ENCODE results near the gene S100A4. TPM values are rescaled to one million over a fixed set of nuclear protein-coding genes. Genes with fewer than 3 reads are reported as not detected.

The S100A4 gene
- total RNA-seq, 4 donors from 2014 or later: 58.6 to 205 (median 122) TPM

DNA sequence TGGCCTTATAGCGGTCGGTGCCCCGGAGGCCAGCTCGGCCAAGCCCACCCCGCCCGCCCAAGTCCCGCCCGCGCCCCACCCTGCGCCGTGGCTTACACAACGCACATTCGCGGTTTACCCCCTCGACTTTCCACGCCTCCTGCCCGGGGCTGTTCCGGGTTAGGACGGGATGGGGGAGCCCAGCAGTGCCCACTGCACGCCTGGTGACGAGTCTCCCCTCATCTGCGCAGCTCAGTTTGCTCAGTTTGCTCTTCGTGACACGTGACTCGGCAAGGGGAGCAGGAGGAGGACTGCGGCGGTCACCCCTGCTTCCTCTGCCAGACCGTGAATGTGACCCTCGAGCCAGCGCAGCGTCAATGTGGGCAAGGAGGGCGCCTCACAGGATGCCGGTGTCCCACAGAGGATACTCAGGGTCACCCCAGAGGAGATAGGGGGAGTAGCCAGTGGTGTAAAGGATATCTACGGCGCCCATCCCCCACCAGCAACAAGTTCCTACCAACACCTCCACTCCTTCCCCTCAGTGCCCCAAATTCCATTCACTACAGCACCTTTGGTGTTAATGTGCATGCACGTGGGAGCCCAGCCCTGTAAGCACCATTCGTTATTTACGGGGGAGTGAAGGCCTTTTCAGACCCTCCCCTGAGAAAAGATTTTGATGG lies 9.5 kb downstream of the S100A4 start:
- Histone ChIP-seq H3K27me3 (no peaks in the 10 kb centered on the region), H3K27ac (peak overlapping the region; percentile 99 to 100 (median 100)), H3K9me3 (no peaks in the 10 kb centered on the region), H3K4me1 (peaks cover 53 to 96% (median 76%) of the 10 kb centered on the region in 3 donors), H3K36me3 (no peaks in the 10 kb centered on the region), H3K4me3 (peak overlapping the region; percentile 55 to 91 (median 76))
- WGBS, 2 donors: 0 to 8% methylated on average over 5 to 7 of the region's 38 CpGs
- TF ChIP-seq, protein P1, sequence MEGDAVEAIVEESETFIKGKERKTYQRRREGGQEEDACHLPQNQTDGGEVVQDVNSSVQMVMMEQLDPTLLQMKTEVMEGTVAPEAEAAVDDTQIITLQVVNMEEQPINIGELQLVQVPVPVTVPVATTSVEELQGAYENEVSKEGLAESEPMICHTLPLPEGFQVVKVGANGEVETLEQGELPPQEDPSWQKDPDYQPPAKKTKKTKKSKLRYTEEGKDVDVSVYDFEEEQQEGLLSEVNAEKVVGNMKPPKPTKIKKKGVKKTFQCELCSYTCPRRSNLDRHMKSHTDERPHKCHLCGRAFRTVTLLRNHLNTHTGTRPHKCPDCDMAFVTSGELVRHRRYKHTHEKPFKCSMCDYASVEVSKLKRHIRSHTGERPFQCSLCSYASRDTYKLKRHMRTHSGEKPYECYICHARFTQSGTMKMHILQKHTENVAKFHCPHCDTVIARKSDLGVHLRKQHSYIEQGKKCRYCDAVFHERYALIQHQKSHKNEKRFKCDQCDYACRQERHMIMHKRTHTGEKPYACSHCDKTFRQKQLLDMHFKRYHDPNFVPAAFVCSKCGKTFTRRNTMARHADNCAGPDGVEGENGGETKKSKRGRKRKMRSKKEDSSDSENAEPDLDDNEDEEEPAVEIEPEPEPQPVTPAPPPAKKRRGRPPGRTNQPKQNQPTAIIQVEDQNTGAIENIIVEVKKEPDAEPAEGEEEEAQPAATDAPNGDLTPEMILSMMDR (IDR thresholded peaks at IDR 0.05): no peak
- TF ChIP-seq POLR2A (IDR thresholded peaks at IDR 0.05): peak in 3 of 4 donors; percentile 50 to 84 (median 63)
- intact Hi-C loops (cut with DNase I): no loop called here
- DNase-seq: peak; percentile 51

DNA sequence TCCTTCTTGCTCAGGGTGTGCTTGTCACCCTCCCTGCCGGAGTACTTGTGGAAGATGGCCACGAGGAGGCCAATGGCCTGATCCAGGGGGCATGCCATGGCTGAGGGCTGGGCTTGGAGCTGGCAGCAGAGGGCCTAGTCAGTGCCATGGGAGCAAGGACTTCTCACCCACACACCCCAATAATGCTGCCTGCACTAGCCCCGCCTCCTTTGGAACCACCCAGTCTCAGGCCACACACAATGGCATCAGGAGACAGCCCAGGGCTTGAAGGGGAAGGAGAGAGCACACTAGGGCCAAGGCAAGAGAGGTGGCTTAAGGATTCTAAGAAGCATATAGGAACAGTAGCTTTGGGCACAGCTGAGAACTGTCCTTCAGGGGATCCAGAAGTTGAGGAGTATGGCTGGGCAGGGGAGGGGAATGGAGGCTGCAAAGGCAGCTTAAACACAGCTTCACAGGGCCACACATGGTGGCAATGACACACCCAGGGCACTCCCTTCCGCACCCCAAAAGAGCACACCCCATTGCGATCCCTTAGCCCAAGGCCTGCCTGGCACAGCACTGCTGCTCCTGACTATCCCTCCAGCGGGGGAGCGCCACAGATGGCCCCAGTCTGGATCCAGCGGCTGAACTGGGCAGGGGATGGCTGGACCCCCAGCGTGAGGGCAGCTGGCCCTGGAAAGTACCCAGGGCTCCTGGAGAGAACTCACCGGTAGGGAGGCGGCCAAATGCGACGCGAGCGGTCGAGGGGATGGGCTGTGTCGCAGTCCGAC lies 10.2 kb downstream of the S100A4 start, which contains the start of gene S100A6:
TSS of gene S100A6 (minus strand) at position 750 of the 770 bp plus-strand sequence. CDS start at position 98, 652 bp downstream.
- DNase-seq: no peak
- Histone ChIP-seq H3K36me3 (no peaks in the 10 kb centered on the region), H3K27me3 (no peaks in the 10 kb centered on the region), H3K4me3 (peak within 1 kb of the TSS; percentile 55 to 91 (median 76)), H3K4me1 (peaks cover 46 to 89% (median 69%) of the 10 kb centered on the region in 3 donors), H3K27ac (peak within 1 kb of the TSS; percentile 99 to 100 (median 100)), H3K9me3 (no peaks in the 10 kb centered on the region)
- TF ChIP-seq, protein P1 (IDR thresholded peaks at IDR 0.05): peak in 1 of 6 experiments; percentile 11
- peak in 1 of 4 donors; percentile 66 for TF ChIP-seq POLR2A (IDR thresholded peaks at IDR 0.05)
- intact Hi-C loops (cut with DNase I): loop anchor here (2.0 kb wide), 1 partner anchor 33 kb away; no protein-coding TSS in a partner anchor
- WGBS, 2 donors: 0 to 3% methylated on average over 4 to 8 of the region's 18 CpGs

DNA sequence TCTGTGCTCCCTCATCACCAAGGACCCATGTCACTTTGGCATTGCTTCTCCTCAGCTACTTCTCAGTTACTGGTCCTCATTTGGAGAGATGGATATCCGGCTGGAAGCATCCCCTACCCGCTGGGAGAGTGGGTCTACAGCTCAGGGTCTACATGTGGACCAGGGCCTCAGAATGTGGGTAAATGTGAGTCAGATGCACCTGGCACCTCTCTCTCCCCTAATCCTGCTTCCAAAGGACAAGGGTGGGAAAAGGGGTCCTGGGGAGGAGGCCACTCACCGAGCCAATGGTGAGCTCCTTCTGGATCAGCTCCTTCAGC lies 10.7 kb downstream of the S100A4 start:
- intact Hi-C loops (cut with DNase I): loop anchor here (2.0 kb wide), 1 partner anchor 34 kb away; no protein-coding TSS in a partner anchor
- DNase-seq: no peak
- H3K9me3 ChIP-seq: no peaks in the 10 kb centered on the region
- H3K4me1 ChIP-seq: peaks cover 43 to 83% (median 63%) of the 10 kb centered on the region in 3 donors
- TF ChIP-seq, protein P1 (IDR thresholded peaks at IDR 0.05): no peak
- no peak for TF ChIP-seq POLR2A (IDR thresholded peaks at IDR 0.05)
- WGBS, 2 donors: 17% methylated on average over 1 of the region's 3 CpGs; no CpG with 5 or more reads in 1 of the 2 donors
- H3K27me3 ChIP-seq: no peaks in the 10 kb centered on the region
- H3K27ac ChIP-seq: peak overlapping the region; percentile 99 to 100 (median 100)
- no peaks in the 10 kb centered on the region for H3K36me3 ChIP-seq
- H3K4me3 ChIP-seq: peak overlapping the region; percentile 55 to 91 (median 76)

DNA sequence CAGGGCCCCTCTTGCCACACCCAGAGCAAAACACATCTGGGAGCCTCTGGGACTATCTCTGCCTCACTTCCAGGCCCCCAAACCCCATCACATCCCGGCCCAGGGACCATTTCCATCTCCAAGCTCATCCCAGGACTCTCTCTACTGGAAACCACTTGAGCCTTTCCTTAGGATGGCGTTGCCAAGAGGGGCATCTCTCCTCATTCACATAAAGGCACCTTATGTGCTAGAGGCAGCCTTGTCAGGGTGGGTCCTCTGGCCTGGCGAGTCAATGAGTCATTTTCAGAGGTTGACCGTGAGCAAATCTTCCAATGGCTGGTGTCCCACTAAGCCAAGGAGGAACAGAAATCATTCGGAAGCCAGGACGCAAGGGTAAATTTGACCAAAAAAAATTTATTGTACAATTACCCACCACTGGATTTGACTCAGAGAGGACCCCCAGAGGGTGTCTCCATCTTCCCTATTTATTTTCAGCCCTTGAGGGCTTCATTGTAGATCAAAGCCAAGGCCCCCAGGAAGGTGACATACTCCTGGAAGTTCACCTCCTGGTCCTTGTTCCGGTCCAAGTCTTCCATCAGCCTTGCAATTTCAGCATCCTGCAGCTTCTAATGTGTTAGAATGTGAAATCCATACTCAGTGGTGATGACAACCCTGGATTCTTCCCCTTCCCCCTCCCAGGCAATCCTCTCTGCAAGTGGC lies 11.2 kb downstream of the S100A4 start:
- 26 to 31% methylated on average over 6 to 7 of the region's 7 CpGs for WGBS, 2 donors
- Histone ChIP-seq H3K27me3 (no peaks in the 10 kb centered on the region), H3K4me1 (peaks cover 43 to 79% (median 63%) of the 10 kb centered on the region in 3 donors), H3K9me3 (no peaks in the 10 kb centered on the region), H3K36me3 (no peaks in the 10 kb centered on the region), H3K27ac (peak overlapping the region; percentile 99 to 100 (median 100)), H3K4me3 (peak overlapping the region; percentile 55 to 91 (median 76))
- intact Hi-C loops (cut with DNase I): loop anchor here (2.0 kb wide), 1 partner anchor 34 kb away; no protein-coding TSS in a partner anchor
- DNase-seq: no peak
- no peak for TF ChIP-seq POLR2A (IDR thresholded peaks at IDR 0.05)
- TF ChIP-seq, protein P1 (IDR thresholded peaks at IDR 0.05): no peak

All from esophagus squamous epithelium (tissue), 5 donors.